H9 (cell line): ENCODE measurements around the gene DTNB. TPM values are rescaled to one million over a fixed set of nuclear protein-coding genes. Genes with fewer than 3 reads are reported as not detected.

Experiments used
- DNase-seq: peaks from one replicate; pipeline ENCODE4 v3.0.0-alpha.2; 2017
- H2AFZ ChIP-seq: one replicate; pipeline ENCODE4 v1.6.1; 2013; ENCODE audit warnings: mild to moderate bottlenecking, low read length, control low read depth, moderate library complexity
- H2AK5ac ChIP-seq: 2 replicates; pipeline ENCODE4 v1.6.1; 2013; ENCODE audit warnings: low read length, control low read depth, mixed read lengths; ENCODE audit not compliant: insufficient read length
- H2BK120ac ChIP-seq: one replicate; pipeline ENCODE4 v1.6.1; 2013; ENCODE audit warnings: low read depth, mild to moderate bottlenecking, low read length, control low read depth, inconsistent platforms; ENCODE audit not compliant: poor library complexity, severe bottlenecking
- H2BK12ac ChIP-seq: 2 replicates; pipeline ENCODE4 v1.6.1; 2013; ENCODE audit warnings: low read length, control low read depth, mixed read lengths, low read depth; ENCODE audit not compliant: insufficient read length
- H2BK15ac ChIP-seq: 2 replicates; pipeline ENCODE4 v1.6.1; 2013; ENCODE audit warnings: low read depth, low read length, control low read depth
- H2BK20ac ChIP-seq: one replicate; pipeline ENCODE4 v1.6.1; 2013; ENCODE audit warnings: low read depth, mild to moderate bottlenecking, low read length, control low read depth, inconsistent platforms; ENCODE audit not compliant: poor library complexity, severe bottlenecking
- H2BK5ac ChIP-seq: 2 replicates; pipeline ENCODE4 v1.6.1; 2013; ENCODE audit warnings: low read length, control low read depth, mixed read lengths; ENCODE audit not compliant: insufficient read length
- H3K14ac ChIP-seq: 2 replicates; pipeline ENCODE4 v1.6.1; 2013; ENCODE audit warnings: low read length, control low read depth; ENCODE audit not compliant: insufficient read depth
- H3K18ac ChIP-seq: 2 replicates; pipeline ENCODE4 v1.6.1; 2013; ENCODE audit warnings: low read depth, mild to moderate bottlenecking, mixed read lengths, low read length, control low read depth; ENCODE audit not compliant: insufficient read length
- H3K23ac ChIP-seq: 2 replicates; pipeline ENCODE4 v1.6.1; 2013; ENCODE audit warnings: low read length, control low read depth, mixed read lengths, low read depth; ENCODE audit not compliant: insufficient read length
- H3K23me2 ChIP-seq: 2 replicates; pipeline ENCODE4 v1.6.1; 2013; ENCODE audit warnings: low read depth, mild to moderate bottlenecking, mixed read lengths, low read length, control low read depth; ENCODE audit not compliant: insufficient read length, poor library complexity, severe bottlenecking
- H3K27ac ChIP-seq: 2 replicates; pipeline ENCODE4 v1.5.1; 2013; ENCODE audit warnings: low read length, control low read depth, mixed read lengths, low read depth; ENCODE audit not compliant: insufficient read length
- H3K27me3 ChIP-seq: 2 replicates; pipeline ENCODE4 v1.6.1; 2013; ENCODE audit warnings: low read length, control low read depth, inconsistent platforms; ENCODE audit not compliant: insufficient read depth
- H3K4ac ChIP-seq: 2 replicates; pipeline ENCODE4 v1.6.1; 2013; ENCODE audit warnings: low read depth, mild to moderate bottlenecking, control low read depth, inconsistent platforms, low read length, moderate library complexity
- H3K4me1 ChIP-seq: 2 replicates; pipeline ENCODE4 v1.6.1; 2013; ENCODE audit warnings: low read length, control low read depth, inconsistent platforms; ENCODE audit not compliant: insufficient read depth
- H3K4me2 ChIP-seq: 2 replicates; pipeline ENCODE4 v1.6.1; 2013; ENCODE audit warnings: low read length, control low read depth, mixed read lengths; ENCODE audit not compliant: insufficient read length, insufficient read depth
- H3K56ac ChIP-seq: 2 replicates; pipeline ENCODE4 v1.6.1; 2013; ENCODE audit warnings: low read depth, mild to moderate bottlenecking, mixed read lengths, low read length, control low read depth; ENCODE audit not compliant: insufficient read length
- H3K79me1 ChIP-seq: 2 replicates; pipeline ENCODE4 v1.6.1; 2013; ENCODE audit warnings: low read depth, mild to moderate bottlenecking, moderate library complexity, low read length, control low read depth, inconsistent platforms; ENCODE audit not compliant: insufficient read depth, poor library complexity, severe bottlenecking
- H3K79me2 ChIP-seq: 2 replicates; pipeline ENCODE4 v1.6.1; 2013; ENCODE audit warnings: low read length, control low read depth, inconsistent platforms; ENCODE audit not compliant: insufficient read depth
- H3K9ac ChIP-seq: 2 replicates; pipeline ENCODE4 v1.6.1; 2013; ENCODE audit warnings: low read length, control low read depth, mixed read lengths; ENCODE audit not compliant: insufficient read length; ENCODE audit errors: extremely low read depth
- H3K9me3 ChIP-seq: one replicate; pipeline ENCODE4 v1.6.1; 2013; ENCODE audit warnings: low read depth, low read length, inconsistent platforms; ENCODE audit not compliant: control insufficient read depth
- H3T11ph ChIP-seq: one replicate; pipeline ENCODE4 v1.6.1; 2013; ENCODE audit warnings: mild to moderate bottlenecking, low read length, control low read depth, inconsistent platforms
- H4K20me1 ChIP-seq: one replicate; pipeline ENCODE4 v1.6.1; 2013; ENCODE audit not compliant: control insufficient read depth, insufficient read length, insufficient read depth
- H4K5ac ChIP-seq: 2 replicates; pipeline ENCODE4 v1.6.1; 2013; ENCODE audit warnings: low read depth, mild to moderate bottlenecking, mixed read lengths, low read length, control low read depth; ENCODE audit not compliant: insufficient read length
- H4K8ac ChIP-seq: replicated peaks from 2 replicates; pipeline ENCODE4 v1.6.1; 2013; ENCODE audit warnings: low read length, control low read depth, mixed read lengths, low read depth; ENCODE audit not compliant: insufficient read length
- H4K91ac ChIP-seq: 2 replicates; pipeline ENCODE4 v1.6.1; 2013; ENCODE audit warnings: low read depth, mild to moderate bottlenecking, moderate library complexity, mixed read lengths, low read length, control low read depth; ENCODE audit not compliant: insufficient read length
- H3K27ac Mint-ChIP-seq, 3 experiments: 2 replicates in 2 of 3; 3 replicates in 1 of 3; pipeline ENCODE4 v1.8.0; 2020 to 2021; ENCODE audit warnings: mixed read lengths in 3 of 3, mild to moderate bottlenecking in 1 of 3, moderate library complexity in 1 of 3
- H3K27me3 Mint-ChIP-seq: 2 replicates; pipeline ENCODE4 v1.8.0; 2021; ENCODE audit warnings: low read depth, mild to moderate bottlenecking, moderate library complexity, mixed read lengths
- H3K36me3 Mint-ChIP-seq, 3 experiments: 2 replicates in 2 of 3; 3 replicates in 1 of 3; pipeline ENCODE4 v1.8.0; 2020 to 2021; ENCODE audit warnings: low read depth in 3 of 3, mixed read lengths in 3 of 3; ENCODE audit not compliant: insufficient read depth in 1 of 3
- H3K4me1 Mint-ChIP-seq, 2 experiments: 2 replicates each; pipeline ENCODE4 v1.8.0; 2020; ENCODE audit warnings: mixed read lengths in 2 of 2
- H3K4me3 Mint-ChIP-seq, 2 experiments: 2 replicates in 1 of 2; 3 replicates in 1 of 2; pipeline ENCODE4 v1.8.0; 2020 to 2021; ENCODE audit warnings: mild to moderate bottlenecking in 2 of 2, mixed read lengths in 2 of 2, moderate library complexity in 1 of 2
- H3K9me3 Mint-ChIP-seq, 2 experiments: 2 replicates in 1 of 2; 3 replicates in 1 of 2; pipeline ENCODE4 v1.8.0; 2020; ENCODE audit warnings: mild to moderate bottlenecking in 2 of 2, mixed read lengths in 2 of 2, moderate library complexity in 1 of 2
- CTCF ChIP-seq: fragments of 200-600 bp; sonication (generic); conservative IDR thresholded peaks from 3 replicates; pipeline ENCODE4 v1.8.0; 2021; ENCODE audit warnings: antibody characterized with exemption, mild to moderate bottlenecking
- WGBS: extraction: QIAGEN DNeasy Blood & Tissue Kit; methylation state at CpG from one replicate; pipeline ENCODE4 v1.1.7; 2013; ENCODE audit warnings: missing lambda C conversion rate, low lambda C conversion rate, mixed read lengths; ENCODE audit not compliant: insufficient read length; ENCODE audit errors: extremely low coverage; 5-methylcytosine and 5-hydroxymethylcytosine counted together
- total RNA-seq: library from RNA; stranded (reverse); gene quantifications from 2 replicates; pipeline ENCODE4 v1.2.1, GENCODE V29; 2021

Gene DTNB
- total RNA-seq, 1 experiment from 2014 or later, result 26.7 TPM

GRCh38 chr2:25493207-25493606, 180.2 kb downstream of the DTNB start:
- no peak overlapping the region for H2BK120ac ChIP-seq
- no peak overlapping the region for H2BK20ac ChIP-seq
- no peak overlapping the region for H3K56ac ChIP-seq
- DNase-seq, result no peak
- H4K91ac ChIP-seq, result no peak overlapping the region
- no peak overlapping the region for H3K23ac ChIP-seq
- H3K18ac ChIP-seq, result no peak overlapping the region
- no peak overlapping the region for H3K9ac ChIP-seq
- H3T11ph ChIP-seq, result no peak overlapping the region
- no CpG with 5 or more reads among the region's 1 CpG for WGBS
- H3K4me1 ChIP-seq, result no peaks in the 10 kb centered on the region; the same call in 1 of the 2 replicates
- no peaks in the 10 kb centered on the region for H3K23me2 ChIP-seq
- no peak overlapping the region for H3K14ac ChIP-seq
- no peak overlapping the region for H3K4me2 ChIP-seq
- Mint-ChIP-seq H3K4me1 (peaks cover 7 to 9% of the 10 kb centered on the region in 2 experiments), H3K9me3 (no peaks in the 10 kb centered on the region), H3K27ac (no peak overlapping the region; a peak in 1 of 7 replicates), H3K4me3 (no peak overlapping the region), H3K27me3 (no peaks in the 10 kb centered on the region), H3K36me3 (no peaks in the 10 kb centered on the region)
- no peak overlapping the region for H4K5ac ChIP-seq
- H2AK5ac ChIP-seq, result no peak overlapping the region
- H3K4ac ChIP-seq, result no peak overlapping the region
- H4K20me1 ChIP-seq, result no peaks in the 10 kb centered on the region
- no peak overlapping the region for H3K27ac ChIP-seq
- no peaks in the 10 kb centered on the region for H3K27me3 ChIP-seq
- H2BK5ac ChIP-seq, result no peak overlapping the region
- TF ChIP-seq CTCF, result no peak
- no peaks in the 10 kb centered on the region for H3K9me3 ChIP-seq
- H3K79me1 ChIP-seq, result no peaks in the 10 kb centered on the region
- H2BK15ac ChIP-seq, result no peak overlapping the region
- no peak overlapping the region for H2AFZ ChIP-seq
- no peak overlapping the region for H4K8ac ChIP-seq
- H2BK12ac ChIP-seq, result no peak overlapping the region
- H3K79me2 ChIP-seq, result no peaks in the 10 kb centered on the region; the same call in 1 of the 2 replicates
